Measurements from ENCODE around the gene ABCC1. TPM values are rescaled to one million over a fixed set of nuclear protein-coding genes. Genes with fewer than 3 reads are reported as not detected.
"Not testable (repeated sequence)": the region's sequence is repeated elsewhere in the genome, so short reads cannot be mapped to it uniquely, and the experiment has no call there.

ABCC1 gene
- total RNA-seq, 2 donors from 2014 or later, result 22.0 to 22.2 TPM

DNA sequence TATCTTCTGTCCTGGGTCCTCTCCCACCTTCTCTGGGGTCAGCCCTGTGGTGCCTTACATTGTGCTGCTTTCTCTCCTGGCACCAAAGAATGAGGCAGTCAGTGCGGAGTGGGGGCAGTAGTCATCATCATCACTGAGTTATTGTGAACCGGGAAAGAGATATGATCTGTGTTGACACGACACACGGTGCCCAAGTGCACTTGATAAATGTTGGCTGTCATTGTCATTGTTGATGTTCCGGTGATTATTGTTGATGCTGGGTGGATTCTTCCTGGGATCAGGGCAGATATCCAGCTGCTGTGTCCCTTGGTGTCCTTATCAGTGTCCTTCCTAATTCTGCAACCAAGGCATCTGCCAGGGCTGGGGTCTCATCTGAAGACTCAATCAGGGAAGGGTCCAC, 152.2 kb downstream of the ABCC1 start:
- TF ChIP-seq, protein P1, sequence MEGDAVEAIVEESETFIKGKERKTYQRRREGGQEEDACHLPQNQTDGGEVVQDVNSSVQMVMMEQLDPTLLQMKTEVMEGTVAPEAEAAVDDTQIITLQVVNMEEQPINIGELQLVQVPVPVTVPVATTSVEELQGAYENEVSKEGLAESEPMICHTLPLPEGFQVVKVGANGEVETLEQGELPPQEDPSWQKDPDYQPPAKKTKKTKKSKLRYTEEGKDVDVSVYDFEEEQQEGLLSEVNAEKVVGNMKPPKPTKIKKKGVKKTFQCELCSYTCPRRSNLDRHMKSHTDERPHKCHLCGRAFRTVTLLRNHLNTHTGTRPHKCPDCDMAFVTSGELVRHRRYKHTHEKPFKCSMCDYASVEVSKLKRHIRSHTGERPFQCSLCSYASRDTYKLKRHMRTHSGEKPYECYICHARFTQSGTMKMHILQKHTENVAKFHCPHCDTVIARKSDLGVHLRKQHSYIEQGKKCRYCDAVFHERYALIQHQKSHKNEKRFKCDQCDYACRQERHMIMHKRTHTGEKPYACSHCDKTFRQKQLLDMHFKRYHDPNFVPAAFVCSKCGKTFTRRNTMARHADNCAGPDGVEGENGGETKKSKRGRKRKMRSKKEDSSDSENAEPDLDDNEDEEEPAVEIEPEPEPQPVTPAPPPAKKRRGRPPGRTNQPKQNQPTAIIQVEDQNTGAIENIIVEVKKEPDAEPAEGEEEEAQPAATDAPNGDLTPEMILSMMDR (IDR thresholded peaks at IDR 0.05), result no peak
- H3K36me3 ChIP-seq, result no peaks in the 10 kb centered on the region
- no peaks in the 10 kb centered on the region for H3K9me3 ChIP-seq
- H3K9ac ChIP-seq (ENCODE audit: low read depth in 2 of 2, low read length in 2 of 2), result no peak overlapping the region
- intact Hi-C loops (cut with DNase I), result no loop called here
- no peak for DNase-seq
- H3K27ac ChIP-seq, result no peak overlapping the region
- H3K4me3 ChIP-seq, result no peak overlapping the region
- H3K27me3 ChIP-seq, result no peaks in the 10 kb centered on the region
- no peaks in the 10 kb centered on the region for H3K4me1 ChIP-seq

GRCh38 chr16:16102738-16103137, 153.3 kb downstream of the ABCC1 start:
- no peaks in the 10 kb centered on the region for H3K27me3 ChIP-seq
- intact Hi-C loops (cut with DNase I), result no loop called here
- no peaks in the 10 kb centered on the region for H3K4me1 ChIP-seq
- H3K4me3 ChIP-seq, result no peak overlapping the region
- no peaks in the 10 kb centered on the region for H3K36me3 ChIP-seq
- TF ChIP-seq, protein P1 (IDR thresholded peaks at IDR 0.05), result no peak
- DNase-seq, result no peak
- H3K9me3 ChIP-seq, result no peaks in the 10 kb centered on the region
- no peak overlapping the region for H3K9ac ChIP-seq (ENCODE audit: low read depth in 2 of 2, low read length in 2 of 2)
- no peak overlapping the region for H3K27ac ChIP-seq

DNA sequence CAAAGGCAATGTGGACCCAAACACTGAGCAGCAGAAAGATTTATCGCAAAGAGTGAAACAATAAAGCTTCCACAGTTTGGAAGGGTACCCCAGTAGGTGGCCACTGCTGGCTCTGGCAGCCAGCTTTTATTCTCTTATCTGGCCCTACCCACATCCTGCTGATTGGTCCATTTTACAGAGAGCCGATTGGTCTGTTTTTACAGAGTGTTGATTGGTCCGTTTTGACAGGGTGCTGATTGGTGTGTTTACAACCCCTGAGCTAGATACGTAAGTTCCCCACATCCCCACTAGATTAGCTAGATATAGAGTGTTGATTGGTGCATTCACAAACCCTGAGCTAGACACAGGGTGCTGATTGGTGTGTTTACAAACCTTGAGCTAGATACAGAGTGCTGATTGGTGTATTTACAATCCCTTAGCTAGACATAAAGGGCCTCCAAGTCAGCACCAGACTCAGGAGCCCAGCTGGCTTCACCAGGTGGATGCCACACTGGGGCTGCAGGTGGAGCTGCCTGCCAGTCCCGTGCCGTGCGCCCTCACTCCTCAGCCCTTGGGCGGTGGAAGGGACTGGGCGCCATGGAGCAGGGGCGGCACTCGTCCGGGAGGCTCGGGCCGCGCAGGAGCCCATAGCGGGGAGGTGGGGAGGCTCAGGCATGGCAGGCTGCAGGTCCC, 154.9 kb downstream of the ABCC1 start:
- DNase-seq, result not testable (repeated sequence)

GRCh38 chr16:16104804-16105141, 155.4 kb downstream of the ABCC1 start:
- H3K36me3 ChIP-seq; intact Hi-C loops (cut with DNase I); H3K9me3 ChIP-seq; H3K27ac ChIP-seq; DNase-seq; H3K4me1 ChIP-seq; H3K9ac ChIP-seq (ENCODE audit: low read depth in 2 of 2, low read length in 2 of 2); H3K27me3 ChIP-seq; H3K4me3 ChIP-seq: not testable (repeated sequence)

More for the DNA sequence above, 154.9 kb downstream of the ABCC1 start:
- intact Hi-C loops (cut with DNase I); H3K9ac ChIP-seq (ENCODE audit: low read depth in 2 of 2, low read length in 2 of 2); H3K9me3 ChIP-seq; H3K36me3 ChIP-seq; H3K27ac ChIP-seq; H3K27me3 ChIP-seq; H3K4me1 ChIP-seq; H3K4me3 ChIP-seq: not testable (repeated sequence)

DNA sequence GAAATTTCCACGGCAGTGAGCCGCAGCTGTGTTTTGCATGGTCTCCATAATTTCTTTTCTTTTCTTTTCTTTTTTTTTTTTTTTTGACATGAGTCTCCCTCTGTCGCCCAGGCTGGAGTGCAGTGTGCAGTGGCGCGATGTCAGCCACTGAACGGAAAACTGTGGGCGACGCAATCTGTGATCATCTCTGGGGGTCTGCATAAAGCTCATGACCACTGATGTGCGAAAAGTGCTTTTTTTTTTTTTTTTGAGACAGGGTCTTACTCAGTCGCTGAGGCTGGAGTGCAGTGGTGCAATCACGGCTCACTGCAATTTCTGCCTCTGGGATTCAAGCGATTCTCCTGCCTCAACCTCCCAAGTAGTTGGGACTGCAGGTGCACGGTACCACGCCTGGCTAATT, 156.2 kb downstream of the ABCC1 start:
- intact Hi-C loops (cut with DNase I), result no loop called here
- H3K27ac ChIP-seq, result no peak overlapping the region
- TF ChIP-seq, protein P1 (IDR thresholded peaks at IDR 0.05), result no peak
- H3K9me3 ChIP-seq, result no peaks in the 10 kb centered on the region
- H3K9ac ChIP-seq (ENCODE audit: low read depth in 2 of 2, low read length in 2 of 2), result no peak overlapping the region
- no peak for DNase-seq
- no peaks in the 10 kb centered on the region for H3K36me3 ChIP-seq
- no peaks in the 10 kb centered on the region for H3K4me1 ChIP-seq
- no peak overlapping the region for H3K4me3 ChIP-seq
- no peaks in the 10 kb centered on the region for H3K27me3 ChIP-seq

DNA sequence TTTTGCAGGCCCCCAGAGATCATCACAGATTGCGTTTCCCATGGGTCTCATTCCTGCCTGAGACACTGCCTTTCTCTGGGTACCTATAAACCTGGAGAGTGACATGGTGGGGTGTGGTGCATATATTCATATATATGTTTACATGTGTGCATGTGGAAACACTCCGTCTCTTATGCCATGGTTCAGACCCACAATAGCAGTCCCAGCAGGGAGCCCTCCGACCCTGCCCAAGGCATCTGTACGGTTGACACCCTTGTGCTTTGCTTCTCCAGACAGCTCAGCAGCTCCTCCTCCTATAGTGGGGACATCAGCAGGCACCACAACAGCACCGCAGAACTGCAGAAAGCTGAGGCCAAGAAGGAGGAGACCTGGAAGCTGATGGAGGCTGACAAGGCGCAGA, 157.1 kb downstream of the ABCC1 start:
- no peak for DNase-seq
- intact Hi-C loops (cut with DNase I), result no loop called here
- H3K9me3 ChIP-seq, result no peaks in the 10 kb centered on the region
- no peaks in the 10 kb centered on the region for H3K36me3 ChIP-seq
- H3K27me3 ChIP-seq, result no peaks in the 10 kb centered on the region
- no peaks in the 10 kb centered on the region for H3K4me1 ChIP-seq
- no peak overlapping the region for H3K4me3 ChIP-seq
- H3K9ac ChIP-seq (ENCODE audit: low read depth in 2 of 2, low read length in 2 of 2), result no peak overlapping the region
- TF ChIP-seq, protein P1 (IDR thresholded peaks at IDR 0.05), result no peak
- H3K27ac ChIP-seq, result no peak overlapping the region

Measured in colonic mucosa (tissue), 4 donors.